ENCODE data around the gene ZFHX3.

DNA sequence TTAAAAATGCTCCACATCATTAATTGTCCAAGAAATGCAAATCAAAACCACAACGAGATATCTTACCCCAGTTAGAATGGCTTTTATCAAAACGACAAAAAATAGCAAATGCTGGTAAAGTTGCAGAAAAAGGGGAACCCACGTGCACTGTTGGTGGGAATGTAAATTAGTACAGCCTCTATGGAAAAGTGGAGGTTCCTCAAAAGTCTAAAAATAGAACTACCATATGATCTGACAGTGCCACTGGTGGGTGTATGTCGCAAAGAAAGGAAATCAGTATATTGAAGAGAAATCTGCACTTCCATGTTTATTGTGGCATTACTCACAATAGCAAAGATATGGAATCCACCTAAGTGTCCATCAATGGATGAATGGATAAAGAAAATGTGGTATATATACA, 38.2 kb upstream of the ZFHX3 start:
- TF ChIP-seq EZH2 (IDR thresholded peaks at IDR 0.05; ENCODE audit: borderline replicate concordance, insufficient read depth, low read length, poor library complexity, severe bottlenecking) = no peak
- no peak for TF ChIP-seq CTCF (IDR thresholded peaks at IDR 0.05; ENCODE audit: poor library complexity, severe bottlenecking)

All from neural cell (in vitro differentiated cells).